ENCODE results near the gene MAP2K2.

DNA sequence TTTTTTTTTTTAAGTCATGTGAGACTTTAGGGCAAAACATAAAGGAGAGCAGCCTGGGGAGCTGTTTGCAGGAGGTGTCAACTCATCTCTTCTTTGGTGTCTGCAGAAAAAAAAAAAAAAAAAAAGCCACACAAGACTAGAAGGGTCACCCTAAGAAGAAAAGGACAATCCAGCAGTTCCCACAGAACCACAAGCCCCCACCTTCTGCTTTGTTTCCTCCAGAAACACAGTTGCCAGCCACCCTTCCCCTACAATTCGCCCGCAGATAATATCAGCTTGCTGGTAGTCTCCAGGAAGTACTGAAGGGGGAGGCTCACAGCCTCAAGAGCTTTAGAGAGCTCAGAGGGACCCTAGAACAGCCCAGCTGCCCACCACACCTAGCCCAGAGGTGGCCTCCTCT is 34.9 kb downstream of the MAP2K2 start:
- TF ChIP-seq, protein P1, sequence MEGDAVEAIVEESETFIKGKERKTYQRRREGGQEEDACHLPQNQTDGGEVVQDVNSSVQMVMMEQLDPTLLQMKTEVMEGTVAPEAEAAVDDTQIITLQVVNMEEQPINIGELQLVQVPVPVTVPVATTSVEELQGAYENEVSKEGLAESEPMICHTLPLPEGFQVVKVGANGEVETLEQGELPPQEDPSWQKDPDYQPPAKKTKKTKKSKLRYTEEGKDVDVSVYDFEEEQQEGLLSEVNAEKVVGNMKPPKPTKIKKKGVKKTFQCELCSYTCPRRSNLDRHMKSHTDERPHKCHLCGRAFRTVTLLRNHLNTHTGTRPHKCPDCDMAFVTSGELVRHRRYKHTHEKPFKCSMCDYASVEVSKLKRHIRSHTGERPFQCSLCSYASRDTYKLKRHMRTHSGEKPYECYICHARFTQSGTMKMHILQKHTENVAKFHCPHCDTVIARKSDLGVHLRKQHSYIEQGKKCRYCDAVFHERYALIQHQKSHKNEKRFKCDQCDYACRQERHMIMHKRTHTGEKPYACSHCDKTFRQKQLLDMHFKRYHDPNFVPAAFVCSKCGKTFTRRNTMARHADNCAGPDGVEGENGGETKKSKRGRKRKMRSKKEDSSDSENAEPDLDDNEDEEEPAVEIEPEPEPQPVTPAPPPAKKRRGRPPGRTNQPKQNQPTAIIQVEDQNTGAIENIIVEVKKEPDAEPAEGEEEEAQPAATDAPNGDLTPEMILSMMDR (conservative IDR thresholded peaks at IDR 0.05; ENCODE audit: low read depth, low read length) = no peak
- no peak for TF ChIP-seq EZH2 (IDR thresholded peaks at IDR 0.05; ENCODE audit: borderline replicate concordance, low read depth, low read length, poor library complexity, severe bottlenecking)
